ENCODE measurements around the gene EIF2S1. TPM values are rescaled to one million over a fixed set of nuclear protein-coding genes. Genes with fewer than 3 reads are reported as not detected.
A peak's percentile ranks its signal among the peaks of the same experiment; 100 is the strongest.

EIF2S1 gene
- total and polyA plus RNA-seq, 2 of the 13 experiments (the other 11 are each of a cell fraction or from before 2014, with no cell fraction given): 49.1 to 246 TPM

DNA sequence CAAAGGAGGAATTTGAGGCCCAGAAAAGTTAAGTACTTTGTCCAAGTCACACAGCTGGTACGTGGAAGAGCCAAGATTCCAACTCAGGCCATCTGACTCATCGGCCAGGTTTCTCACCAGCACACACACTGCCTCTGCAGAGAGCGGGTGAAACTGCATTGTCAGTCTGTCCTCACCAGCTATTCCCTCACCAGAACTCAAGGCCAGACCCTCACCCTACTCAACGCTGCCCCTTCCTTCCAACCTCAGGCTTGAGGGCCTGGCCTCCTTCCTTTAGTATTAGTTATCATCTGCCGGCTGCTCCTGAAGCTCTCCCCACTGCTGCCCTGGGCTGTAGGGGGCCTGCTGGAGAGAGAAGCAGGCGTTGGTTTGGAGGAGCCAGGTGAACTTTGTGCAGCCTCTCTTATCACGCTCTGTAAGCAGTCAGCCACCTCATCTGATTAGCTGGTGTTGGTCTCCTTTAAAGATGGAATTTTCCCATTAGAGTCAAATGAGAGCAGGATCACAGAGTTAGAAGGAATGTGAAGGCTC is 68.4 kb downstream of the EIF2S1 start (continued):
- TF ChIP-seq, protein P1, sequence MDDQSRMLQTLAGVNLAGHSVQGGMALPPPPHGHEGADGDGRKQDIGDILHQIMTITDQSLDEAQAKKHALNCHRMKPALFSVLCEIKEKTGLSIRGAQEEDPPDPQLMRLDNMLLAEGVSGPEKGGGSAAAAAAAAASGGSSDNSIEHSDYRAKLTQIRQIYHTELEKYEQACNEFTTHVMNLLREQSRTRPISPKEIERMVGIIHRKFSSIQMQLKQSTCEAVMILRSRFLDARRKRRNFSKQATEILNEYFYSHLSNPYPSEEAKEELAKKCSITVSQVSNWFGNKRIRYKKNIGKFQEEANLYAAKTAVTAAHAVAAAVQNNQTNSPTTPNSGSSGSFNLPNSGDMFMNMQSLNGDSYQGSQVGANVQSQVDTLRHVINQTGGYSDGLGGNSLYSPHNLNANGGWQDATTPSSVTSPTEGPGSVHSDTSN (CRISPR knock-in tag; IDR thresholded peaks at IDR 0.05; ENCODE audit: borderline replicate concordance): no peak
- TF ChIP-seq HMG20A (CRISPR knock-in tag; IDR thresholded peaks at IDR 0.05; ENCODE audit: borderline replicate concordance) (no peak), HNRNPUL1 (IDR thresholded peaks at IDR 0.05; ENCODE audit: low read depth, low read length) (no peak), ZSCAN31 (CRISPR knock-in tag; IDR thresholded peaks at IDR 0.05; ENCODE audit: low read depth) (0 out of 2 replicates have a peak, but pooled peaks have one; percentile 36), JUN (CRISPR knock-in tag; IDR thresholded peaks at IDR 0.05) (no peak), NFRKB (IDR thresholded peaks at IDR 0.05) (no peak), PHF20 (CRISPR knock-in tag; IDR thresholded peaks at IDR 0.05) (no peak), ZFYVE20 (CRISPR knock-in tag; IDR thresholded peaks at IDR 0.05; ENCODE audit: borderline replicate concordance, low read depth) (no peak), ZNF264 (CRISPR knock-in tag; IDR thresholded peaks at IDR 0.05) (no peak), HOXA3 (CRISPR knock-in tag; IDR thresholded peaks at IDR 0.05) (no peak), ZNF572 (CRISPR knock-in tag; IDR thresholded peaks at IDR 0.05) (no peak), ZNF230 (CRISPR knock-in tag; IDR thresholded peaks at IDR 0.05) (no peak), FOXO1 (CRISPR knock-in tag; IDR thresholded peaks at IDR 0.05) (no peak), SMAD9 (CRISPR knock-in tag; IDR thresholded peaks at IDR 0.05) (no peak), KLF6 (CRISPR knock-in tag; IDR thresholded peaks at IDR 0.05) (no peak), SMARCE1 (IDR thresholded peaks at IDR 0.05; ENCODE audit: borderline replicate concordance) (no peak), ZNF430 (CRISPR knock-in tag; IDR thresholded peaks at IDR 0.05) (no peak), GABPB1 (CRISPR knock-in tag; IDR thresholded peaks at IDR 0.05) (no peak), ARNT (IDR thresholded peaks at IDR 0.05) (no peak)
- TF ChIP-seq, protein P2, sequence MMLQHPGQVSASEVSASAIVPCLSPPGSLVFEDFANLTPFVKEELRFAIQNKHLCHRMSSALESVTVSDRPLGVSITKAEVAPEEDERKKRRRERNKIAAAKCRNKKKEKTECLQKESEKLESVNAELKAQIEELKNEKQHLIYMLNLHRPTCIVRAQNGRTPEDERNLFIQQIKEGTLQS (CRISPR knock-in tag; IDR thresholded peaks at IDR 0.05): no peak
- TF ChIP-seq, protein P3, sequence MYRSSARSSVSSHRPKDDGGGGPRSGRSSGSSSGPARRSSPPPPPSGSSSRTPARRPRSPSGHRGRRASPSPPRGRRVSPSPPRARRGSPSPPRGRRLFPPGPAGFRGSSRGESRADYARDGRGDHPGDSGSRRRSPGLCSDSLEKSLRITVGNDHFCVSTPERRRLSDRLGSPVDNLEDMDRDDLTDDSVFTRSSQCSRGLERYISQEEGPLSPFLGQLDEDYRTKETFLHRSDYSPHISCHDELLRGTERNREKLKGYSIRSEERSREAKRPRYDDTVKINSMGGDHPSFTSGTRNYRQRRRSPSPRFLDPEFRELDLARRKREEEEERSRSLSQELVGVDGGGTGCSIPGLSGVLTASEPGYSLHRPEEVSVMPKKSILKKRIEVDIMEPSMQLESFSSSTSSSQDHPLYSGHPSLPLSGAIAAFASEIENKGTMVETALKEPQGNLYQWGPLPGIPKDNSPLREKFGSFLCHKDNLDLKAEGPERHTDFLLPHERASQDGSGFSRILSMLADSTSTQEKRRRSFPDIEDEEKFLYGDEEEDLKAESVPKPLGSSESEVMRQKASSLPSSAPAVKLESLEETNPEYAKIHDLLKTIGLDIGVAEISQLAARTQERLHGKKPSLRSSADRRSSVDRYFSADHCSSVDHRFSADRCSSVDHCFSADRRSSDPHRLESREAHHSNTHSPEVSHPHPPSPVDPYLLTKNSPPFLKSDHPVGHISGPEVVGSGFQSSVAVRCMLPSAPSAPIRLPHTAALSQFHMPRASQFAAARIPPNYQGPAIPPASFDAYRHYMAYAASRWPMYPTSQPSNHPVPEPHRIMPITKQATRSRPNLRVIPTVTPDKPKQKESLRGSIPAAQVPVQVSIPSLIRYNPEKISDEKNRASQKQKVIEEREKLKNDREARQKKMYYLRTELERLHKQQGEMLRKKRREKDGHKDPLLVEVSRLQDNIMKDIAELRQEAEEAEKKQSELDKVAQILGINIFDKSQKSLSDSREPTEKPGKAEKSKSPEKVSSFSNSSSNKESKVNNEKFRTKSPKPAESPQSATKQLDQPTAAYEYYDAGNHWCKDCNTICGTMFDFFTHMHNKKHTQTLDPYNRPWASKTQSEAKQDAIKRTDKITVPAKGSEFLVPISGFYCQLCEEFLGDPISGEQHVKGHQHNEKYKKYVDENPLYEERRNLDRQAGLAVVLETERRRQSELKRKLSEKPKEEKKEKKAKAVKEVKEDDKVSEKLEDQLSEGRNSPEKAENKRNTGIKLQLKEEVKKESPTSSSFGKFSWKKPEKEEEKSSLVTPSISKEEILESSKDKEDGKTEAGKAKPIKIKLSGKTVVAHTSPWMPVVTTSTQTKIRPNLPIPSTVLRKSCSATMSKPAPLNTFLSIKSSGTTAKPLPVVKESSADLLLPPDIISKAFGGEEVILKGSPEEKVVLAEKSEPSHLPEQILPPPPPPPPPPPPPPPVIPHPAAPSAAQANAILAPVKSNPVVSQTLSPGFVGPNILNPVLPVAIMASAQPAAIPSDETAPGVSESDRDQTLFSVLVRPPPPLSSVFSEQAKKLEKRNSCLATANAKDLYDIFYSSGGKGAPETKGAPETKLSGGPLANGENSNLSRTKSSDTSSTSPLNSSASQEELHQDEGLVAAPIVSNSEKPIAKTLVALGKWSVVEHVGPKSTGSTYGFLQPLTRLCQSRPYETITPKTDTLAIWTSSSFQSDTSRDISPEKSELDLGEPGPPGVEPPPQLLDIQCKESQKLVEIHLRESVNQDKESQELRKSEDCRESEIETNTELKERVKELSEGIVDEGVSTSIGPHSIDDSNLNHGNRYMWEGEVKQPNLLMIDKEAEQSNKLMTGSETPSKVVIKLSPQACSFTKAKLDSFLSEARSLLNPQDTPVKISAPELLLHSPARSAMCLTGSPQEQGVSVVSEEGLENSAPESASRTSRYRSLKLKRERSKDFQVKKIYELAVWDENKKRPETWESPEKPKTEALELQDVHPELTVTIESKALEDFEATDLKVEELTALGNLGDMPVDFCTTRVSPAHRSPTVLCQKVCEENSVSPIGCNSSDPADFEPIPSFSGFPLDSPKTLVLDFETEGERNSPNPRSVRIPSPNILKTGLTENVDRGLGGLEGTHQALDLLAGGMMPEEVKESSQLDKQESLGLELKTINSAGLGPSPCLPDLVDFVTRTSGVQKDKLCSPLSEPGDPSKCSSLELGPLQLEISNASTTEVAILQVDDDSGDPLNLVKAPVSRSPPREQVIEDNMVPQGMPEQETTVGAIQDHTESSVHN (CRISPR knock-in tag; IDR thresholded peaks at IDR 0.05): no peak
- TF ChIP-seq, protein P4, sequence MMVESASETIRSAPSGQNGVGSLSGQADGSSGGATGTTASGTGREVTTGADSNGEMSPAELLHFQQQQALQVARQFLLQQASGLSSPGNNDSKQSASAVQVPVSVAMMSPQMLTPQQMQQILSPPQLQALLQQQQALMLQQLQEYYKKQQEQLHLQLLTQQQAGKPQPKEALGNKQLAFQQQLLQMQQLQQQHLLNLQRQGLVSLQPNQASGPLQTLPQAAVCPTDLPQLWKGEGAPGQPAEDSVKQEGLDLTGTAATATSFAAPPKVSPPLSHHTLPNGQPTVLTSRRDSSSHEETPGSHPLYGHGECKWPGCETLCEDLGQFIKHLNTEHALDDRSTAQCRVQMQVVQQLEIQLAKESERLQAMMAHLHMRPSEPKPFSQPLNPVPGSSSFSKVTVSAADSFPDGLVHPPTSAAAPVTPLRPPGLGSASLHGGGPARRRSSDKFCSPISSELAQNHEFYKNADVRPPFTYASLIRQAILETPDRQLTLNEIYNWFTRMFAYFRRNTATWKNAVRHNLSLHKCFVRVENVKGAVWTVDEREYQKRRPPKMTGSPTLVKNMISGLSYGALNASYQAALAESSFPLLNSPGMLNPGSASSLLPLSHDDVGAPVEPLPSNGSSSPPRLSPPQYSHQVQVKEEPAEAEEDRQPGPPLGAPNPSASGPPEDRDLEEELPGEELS (CRISPR knock-in tag; IDR thresholded peaks at IDR 0.05): no peak
